HG02763 (cell line): ENCODE data around the gene GNAQ.
"Not testable (repeated sequence)": the region's sequence is repeated elsewhere in the genome, so short reads cannot be mapped to it uniquely, and the experiment has no call there.

Experiments used
- ATAC-seq: cut with Tn5 transposase; IDR thresholded peaks from one replicate; pipeline ENCODE4 v1.9.1; 2021; ENCODE audit warnings: mild to moderate bottlenecking, moderate library complexity; ENCODE audit not compliant: unreplicated experiment

GNAQ gene

DNA sequence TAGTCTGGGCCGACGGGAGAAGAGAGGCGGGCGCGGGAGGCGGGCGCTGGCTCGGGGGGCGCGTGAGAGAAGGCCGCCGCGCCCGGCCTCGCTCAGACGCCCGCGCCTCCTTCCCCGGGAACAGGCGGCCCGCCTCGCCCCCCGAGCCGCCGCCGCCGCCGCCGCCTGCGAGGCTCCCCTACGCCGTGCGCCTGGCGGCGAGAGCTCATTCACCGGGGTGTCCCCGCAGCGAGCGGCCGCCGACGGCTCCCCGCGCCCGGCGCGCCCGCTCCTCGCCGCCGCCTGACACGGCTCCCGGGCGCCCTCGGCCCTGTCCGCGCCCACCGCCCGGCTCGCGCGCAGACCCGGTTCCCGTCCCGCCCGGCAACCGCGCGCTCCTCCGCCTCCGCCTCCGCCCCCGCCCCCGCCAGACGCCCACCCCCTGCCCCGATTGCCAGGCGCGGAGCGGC is at the start of gene GNAQ:
TSS of gene GNAQ (minus strand) at position 368 of the 449 bp plus-strand sequence. CDS start 576 bp downstream, outside the sequence.
- ATAC-seq, result no peak

DNA sequence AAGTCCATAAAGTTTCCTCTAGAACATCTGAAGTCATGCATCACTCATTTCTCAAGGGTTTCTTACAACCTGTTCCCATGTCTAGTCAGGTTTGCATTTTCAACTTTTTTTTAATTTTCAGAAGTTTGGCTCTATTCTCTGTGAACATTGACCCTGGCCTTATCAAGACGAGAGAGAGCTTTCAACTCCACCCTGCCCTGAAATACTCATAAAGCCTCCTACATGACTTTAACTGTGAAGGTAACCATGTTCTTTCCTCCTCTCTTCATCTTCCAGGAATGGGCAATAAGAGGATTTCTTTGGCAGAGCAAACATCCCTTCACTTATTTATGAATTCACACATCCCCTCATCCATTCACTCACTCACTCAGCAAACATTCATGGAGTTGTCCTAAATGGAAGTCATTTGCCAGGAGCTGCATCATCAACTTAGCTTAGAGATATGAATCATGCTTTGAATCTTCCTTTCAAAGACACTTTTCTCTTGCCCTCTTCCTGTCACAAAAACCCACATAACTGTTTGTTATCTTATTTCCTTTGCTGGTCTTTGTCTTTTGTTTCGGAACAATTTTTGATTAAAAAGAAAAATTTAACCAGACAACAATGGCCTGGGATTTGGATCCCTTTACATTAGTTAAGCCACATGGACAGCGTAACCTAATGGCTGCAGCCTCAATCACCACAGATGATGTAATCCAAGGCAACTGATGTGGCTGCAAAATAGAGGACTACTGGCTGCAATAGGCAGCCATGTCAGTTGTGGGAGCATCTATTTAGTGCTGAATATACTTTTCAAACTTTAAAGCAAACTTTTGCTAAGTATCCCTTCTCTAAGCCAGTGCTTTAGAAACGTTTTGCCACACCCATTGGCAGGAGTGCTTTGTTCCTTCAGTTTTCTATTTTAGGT is 43.0 kb upstream of the GNAQ start:
- no peak for ATAC-seq

DNA sequence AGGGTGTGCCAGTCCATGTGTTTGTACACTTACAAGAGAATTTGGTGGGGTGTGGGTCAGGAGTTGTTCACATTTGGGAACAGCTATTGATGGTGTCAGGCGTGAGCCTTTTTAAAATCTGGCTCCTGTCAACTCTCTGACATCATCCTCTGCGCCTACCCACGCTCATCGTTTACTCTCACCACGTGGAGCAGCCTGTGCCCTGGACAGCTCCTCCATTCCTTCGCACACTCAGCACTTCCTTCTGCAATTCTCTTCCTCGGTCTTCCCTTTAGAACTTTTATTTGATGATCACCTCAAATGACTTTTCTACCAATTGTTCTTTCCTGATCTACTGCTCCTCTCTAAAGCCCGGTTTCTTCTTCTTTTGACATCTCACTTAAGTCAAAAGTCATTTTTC is 42.1 kb upstream of the GNAQ start:
- ATAC-seq, result no peak

DNA sequence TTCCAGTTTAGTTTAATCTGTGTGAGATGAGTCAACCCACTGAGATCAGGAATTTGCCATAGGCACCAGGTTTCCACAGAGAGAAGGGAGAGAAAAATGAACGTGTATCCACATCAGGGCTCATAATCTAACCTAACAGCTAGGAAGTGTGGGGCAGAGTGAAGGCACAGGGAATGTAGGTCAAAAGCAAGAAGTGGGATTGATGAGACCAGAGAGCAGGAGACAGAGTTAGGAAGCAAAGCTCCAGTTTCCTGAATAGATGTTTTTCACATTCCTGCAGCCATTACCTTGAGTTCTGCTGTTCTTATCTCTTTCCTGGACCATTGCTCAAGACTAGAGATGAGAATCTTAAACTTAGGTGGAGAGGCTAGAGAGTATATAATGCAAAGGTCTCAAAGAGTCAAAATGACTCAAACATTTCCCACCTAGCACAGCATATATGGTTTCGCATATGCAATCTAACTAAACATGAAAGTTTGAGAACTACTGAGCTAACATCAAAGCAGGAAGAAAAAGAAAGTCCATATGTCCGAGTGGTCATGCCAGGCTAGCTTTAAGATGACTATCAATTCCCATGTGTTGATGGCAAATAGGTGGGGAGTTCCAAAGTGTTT is 41.1 kb upstream of the GNAQ start:
- ATAC-seq, result no peak

DNA sequence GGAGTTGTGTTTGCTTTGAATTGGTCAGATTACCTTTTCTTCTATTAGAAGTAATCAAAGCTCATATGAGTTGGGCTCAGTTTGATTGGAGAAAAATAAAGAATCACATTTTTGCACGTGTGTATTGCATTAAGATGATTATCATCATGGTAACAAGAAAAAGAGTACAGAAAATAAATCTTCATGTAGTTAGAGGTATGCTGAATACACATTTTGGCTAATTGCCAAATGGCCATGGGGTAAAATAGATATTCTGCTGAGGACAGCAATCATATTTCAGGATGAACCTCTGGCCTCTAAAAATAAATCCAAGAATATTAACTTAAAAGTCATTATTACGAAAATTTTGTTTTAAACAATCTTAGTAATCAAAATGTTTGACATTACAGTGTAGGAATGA is 38.9 kb upstream of the GNAQ start:
- ATAC-seq, result no peak

DNA sequence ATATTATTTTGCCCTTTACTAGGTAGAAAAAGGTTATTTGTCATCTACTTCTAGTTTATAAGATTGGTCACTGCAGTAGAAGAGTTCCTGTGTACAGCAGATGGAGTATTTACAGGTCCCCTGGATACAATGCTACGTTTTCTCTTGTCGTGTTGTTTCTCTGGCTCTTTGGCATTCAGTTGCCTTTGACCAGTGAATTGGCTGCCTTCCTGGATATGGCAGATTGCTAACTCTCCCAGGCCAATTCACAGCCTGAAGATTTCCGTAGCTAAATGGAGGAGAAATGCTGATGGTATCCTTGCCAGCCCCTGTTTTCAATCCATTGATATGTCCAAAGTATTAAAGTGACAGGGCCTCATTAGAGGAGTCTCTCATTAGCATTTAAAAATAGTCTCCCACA is 32.5 kb upstream of the GNAQ start:
- no peak for ATAC-seq

DNA sequence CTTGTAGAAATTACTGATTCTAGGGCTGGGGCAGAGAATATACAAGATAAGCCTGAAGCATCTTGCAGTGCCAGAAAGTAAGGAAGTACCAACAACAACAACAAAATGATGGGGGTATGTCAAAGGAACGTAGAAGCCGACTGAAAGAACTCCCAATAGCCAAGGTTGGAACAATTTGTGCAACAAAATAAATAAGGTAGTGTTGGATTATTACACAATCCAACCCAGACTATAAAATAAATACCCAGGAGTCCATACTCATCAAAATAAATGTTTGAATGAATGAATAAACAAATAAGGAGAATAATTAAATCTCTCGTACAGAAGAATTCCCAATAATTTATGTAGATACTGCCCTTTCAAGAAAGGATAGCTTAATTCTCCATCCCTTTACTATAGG is 31.1 kb upstream of the GNAQ start:
- no peak for ATAC-seq

DNA sequence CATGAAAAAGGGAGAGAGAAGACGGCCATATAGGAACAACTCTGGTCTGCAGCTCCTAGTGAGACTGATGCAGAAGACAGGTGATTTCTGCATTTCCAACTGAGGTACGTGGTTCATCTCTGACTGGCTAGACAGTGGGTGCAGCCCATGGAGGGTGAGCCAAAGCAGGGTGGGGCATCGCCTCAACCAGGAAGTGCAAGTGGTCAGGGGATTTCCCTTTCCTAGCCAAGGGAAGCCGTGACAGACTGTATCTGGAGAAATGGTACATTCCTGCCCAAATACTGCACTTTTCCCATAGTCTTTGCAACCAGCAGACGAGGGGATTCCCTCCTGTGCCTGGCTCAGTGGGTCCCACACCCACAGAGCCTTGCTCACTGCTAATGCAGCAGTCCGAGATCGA is 22.6 kb upstream of the GNAQ start:
- ATAC-seq, result not testable (repeated sequence)

DNA sequence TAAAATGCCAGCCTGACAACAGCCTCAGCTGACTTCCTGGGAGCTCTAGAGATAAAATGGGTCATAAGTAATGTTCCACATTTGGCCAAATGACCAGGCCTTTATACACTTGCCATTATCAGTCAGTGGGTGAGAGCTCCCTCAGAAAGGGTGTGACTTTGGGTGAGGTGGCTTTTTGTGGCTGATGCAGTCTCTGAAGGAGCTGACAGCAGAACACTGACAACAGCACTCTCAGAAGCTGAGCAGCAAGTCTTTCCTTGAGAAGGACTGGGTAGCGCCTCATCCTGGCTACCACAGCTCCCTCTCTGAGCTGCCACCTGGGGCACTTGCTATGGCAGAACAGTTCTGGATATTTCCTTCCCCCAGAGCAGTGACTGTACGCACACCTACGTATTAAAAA is 22.0 kb upstream of the GNAQ start:
- ATAC-seq, result no peak

DNA sequence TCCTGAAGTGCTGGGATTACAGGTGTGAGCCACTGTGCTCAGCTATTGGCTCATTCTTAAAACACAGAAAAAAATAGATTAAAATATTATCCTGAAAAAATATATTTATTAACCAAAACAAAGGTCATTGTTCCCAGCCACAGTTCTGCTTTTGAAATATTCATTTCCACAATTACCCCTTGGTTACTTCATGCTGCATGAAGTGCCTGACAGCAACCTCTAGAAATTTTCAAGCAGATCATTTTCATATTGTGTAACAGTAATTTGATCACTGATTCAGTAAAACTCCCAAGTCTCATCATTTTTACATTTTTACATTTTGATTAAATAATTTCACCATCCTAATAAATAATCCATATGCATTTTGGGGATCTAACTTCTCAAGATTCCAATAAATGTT is 18.8 kb upstream of the GNAQ start:
- no peak for ATAC-seq

DNA sequence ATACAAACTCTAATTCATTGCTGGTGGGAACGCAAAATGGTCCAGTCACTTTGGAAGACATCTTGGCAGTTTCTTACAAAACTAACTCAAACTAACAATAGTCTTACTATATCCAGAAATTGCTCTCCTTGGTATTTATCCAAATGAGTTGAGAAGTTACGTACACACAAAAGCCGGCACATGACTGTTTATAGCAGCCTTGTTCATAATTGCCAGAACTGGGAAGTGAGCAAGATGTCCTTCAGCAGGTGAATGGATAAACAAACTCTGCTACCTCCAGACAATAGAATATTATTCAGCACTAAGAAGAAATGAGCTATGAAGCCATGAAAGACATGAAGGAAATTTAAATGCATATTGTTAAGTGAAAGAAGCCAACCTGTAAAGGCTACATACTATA is 17.9 kb upstream of the GNAQ start:
- ATAC-seq, result no peak

DNA sequence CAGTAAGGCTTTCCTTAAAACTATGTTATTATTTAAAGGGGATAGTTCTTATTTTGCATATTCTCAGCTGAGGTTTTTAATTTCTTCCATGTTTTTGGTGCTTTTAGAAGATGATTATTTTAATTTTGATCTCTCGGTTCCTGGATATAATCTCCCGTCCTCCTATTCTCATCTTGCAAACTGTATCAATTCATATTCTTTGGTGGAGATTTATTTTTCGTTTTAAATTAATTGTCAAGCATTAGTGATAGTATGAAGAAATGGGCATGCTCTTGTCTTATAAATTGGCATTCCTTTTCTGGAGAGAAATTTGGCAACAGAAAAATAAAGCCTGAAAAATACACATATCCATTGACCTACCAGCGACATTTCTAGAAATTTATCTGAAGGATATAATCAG is 15.5 kb upstream of the GNAQ start:
- ATAC-seq, result no peak

DNA sequence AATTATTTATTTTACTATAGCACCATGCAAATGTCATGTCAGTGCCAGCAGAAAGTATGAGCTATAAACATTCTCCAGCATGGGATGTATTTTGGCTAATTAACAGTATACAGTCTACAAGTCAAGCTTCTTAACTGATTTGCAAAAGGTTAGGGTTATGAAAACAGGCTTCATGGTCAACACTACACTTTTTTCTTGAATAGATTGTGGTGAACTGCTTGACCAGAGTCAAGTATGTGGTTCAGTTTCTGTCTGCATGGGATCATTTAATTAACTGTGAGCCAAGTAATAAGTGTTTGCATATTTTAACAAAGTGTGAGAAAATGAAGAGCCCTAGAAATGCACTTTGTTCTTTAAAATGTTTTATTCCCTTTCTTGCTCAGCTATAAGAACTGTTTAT is 14.5 kb upstream of the GNAQ start:
- no peak for ATAC-seq

DNA sequence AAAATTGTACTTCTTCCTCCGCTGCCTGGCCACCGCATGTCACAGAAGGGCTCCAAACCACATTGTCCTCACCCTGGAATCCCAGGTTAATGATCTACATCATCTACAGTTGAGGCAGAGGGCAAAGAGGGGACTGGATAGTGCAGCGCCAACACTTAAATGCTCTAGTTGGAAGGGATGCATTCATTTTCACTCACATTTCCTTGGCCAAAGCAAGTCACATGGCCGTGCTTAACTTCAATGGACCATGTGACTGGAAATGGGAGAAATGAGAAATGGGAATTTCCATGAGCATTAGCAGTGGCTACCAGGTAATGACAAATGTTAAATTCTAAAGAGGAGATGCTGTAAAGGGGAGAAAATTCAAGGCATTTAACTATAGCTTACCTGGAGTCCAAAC is 13.3 kb upstream of the GNAQ start:
- no peak for ATAC-seq

DNA sequence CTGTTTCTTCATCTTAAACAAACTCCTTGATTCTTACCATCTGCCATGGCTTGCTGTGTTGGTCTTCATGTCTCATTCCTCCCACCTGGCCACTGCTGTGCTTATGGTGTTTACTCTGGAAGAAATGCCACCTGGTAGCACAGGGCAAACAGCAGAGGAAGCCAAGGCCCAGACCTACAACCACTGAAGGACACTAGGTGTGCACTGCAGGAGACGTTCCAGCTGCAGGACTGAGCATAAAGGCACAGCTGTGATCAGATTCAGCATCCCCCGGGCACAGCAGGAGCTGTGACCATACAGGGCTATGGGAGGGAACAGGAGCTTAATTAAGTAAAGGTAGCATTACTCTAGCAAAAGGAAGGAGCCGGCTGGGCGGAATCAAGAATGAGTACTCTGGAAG is 12.6 kb upstream of the GNAQ start:
- no peak for ATAC-seq

DNA sequence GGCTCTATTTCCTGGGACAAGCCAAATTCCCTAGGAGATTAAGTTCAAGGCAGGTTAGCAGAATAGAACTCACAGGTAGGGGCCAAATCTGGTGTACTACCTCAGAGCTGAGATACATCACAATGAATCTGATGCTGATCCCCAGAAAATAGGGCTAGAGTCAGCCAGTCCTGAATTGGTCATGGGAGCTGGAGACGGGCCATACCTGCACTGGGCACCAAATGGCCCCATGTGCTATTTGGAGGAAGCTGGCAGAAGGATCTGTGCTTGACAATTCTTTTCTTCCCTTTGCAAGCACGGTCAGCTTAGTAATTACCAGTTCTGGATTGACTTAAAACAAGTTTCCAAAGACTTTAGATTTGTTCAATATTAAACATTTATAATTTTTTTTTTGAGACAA is 10.4 kb upstream of the GNAQ start:
- ATAC-seq, result no peak

DNA sequence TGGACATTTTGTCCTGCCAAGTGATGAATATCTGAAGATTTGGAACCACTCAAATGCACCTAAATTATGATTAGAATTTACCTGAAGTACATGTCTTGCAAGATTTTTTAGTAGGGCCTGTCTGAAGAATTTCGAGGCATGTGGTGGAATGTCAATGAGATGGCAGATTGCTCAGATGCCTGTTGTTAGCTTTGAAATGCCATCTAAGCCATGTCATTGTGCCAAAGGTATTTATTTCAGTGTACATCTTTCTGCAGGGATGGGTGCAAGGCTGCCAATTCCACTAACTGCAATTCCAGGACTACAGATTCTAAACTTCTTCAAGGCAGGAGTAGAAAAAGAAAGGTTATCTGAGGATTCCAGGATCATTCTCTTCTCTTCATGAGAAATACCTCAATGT is 9.1 kb upstream of the GNAQ start:
- no peak for ATAC-seq

DNA sequence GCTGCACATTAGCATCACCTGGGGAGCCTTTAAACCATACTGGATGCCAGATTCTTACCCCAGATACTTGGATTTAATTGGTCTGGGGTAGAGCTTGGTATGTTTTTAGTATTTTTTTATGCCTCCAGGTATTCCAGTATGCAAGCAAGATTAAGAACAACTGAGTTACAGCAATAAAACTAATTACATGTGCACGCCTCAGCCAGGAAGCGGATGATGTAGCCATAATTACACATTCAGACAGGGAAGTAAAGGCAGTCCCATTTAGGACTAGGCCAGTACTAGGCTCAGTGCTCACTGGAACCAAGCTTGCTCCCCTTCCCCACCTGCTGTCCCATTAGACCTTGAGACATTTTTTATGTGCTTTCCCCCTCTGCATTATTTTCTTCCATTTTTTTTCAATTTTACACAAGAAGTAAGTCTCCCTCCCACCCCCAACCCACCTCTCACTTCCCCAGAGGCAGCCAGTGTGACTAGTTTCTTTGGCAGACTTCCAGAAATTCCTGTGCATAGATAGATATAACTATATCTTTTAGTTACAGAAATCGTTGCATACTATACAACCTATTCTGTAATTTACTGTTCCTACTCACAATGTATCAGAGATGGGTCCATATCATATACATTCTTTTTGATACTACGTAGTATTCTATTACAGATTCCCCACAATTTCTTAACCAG is 7.1 kb upstream of the GNAQ start:
- no peak for ATAC-seq

DNA sequence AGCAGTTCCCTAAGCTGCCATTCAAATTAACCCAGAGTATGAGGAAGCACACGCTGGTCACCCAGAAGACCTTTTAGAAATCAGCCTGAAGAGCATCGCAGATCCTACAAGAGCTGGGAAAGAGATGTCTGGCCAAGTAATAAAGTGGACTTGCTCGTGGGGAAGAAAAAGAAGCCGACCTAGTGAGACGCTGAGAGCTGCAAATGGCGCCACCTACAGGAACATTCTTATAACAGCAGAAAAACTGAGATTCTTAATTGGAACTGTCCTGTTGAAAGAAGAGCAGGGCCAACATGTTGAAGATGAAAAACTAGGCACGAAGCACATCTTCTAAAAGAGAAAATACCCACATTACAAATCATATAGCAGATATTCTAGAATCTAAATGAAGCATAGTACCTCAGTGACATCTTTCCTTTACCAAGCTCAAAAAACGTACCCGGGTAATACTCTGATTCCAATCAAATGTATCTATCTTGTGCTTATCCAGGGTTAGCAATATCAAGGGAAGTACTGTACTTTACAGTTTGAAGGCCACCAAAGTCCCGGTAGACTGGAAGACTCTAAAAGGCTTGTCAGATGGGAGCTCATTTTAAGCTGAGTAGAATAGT is 3.9 kb upstream of the GNAQ start:
- ATAC-seq, result no peak

DNA sequence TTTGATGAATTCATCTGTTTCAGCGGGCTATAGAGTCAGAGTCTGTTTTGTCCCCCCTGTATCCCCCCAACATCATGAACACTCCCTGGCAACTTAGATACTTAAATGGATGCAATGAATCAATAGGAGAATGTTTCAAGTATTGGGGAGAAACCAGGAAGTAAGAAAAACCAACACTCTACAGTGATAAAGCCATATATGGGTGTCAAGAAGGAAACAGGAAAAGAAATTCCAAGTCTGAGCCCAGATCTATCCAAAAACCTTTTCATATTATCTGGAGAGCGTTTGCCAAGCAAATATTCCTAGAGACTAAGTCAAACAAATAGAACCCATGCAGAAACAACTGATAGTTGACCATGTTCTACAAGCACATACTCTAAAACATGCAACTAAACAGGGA is 2.3 kb upstream of the GNAQ start:
- no peak for ATAC-seq

DNA sequence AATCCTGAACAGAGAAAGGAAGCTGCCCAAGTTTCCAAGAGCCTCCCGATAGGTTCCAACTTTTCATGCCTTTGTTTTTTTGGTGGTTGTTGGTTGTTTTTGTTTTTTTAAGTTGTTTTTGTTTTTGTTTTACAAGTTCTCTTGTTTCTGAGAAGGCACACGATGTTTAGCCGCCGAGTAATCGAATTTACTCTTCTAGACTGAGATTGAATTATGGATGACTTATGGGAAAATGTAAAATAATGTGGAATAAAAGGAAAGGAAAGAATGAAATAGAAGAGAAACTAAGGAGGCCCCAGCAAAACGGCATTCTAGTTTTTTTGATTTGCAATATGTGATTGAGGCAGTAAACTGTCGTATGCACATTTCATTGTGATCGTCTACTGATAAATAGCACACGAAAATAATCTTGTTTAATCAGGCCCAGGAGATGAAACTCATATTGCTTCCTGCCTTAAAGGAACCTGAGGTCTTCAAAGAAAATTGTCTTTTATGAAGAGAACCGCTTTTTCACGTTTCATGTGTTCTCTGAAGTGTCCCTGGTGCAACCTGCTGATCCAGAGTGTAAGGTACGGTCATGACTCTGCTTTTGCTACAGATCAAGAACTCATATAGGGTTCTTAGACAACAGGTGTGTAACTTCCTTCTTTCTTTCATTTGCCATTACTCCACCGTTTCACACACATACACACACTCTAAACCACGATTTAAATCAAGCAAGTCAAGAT is 1.3 kb upstream of the GNAQ start:
- no peak for ATAC-seq
